Astrocyte of the cerebellum (primary cell): Measurements from ENCODE around the gene KLHDC9.
"Not testable (repeated sequence)": the region's sequence is repeated elsewhere in the genome, so short reads cannot be mapped to it uniquely, and the experiment has no call there.

Source experiments
- DNase-seq: peaks from one replicate; pipeline ENCODE4 v3.0.0-alpha.2; 2011; ENCODE audit warnings: low read depth
- H3K4me3 ChIP-seq: 2 replicates; pipeline ENCODE4 v1.5.1; 2011; ENCODE audit warnings: mild to moderate bottlenecking, low read depth, low read length, moderate library complexity
- CTCF ChIP-seq: IDR thresholded peaks from 2 replicates; pipeline ENCODE4 v1.5.1; 2012; ENCODE audit warnings: low read length, low read depth, moderate library complexity, mild to moderate bottlenecking; ENCODE audit errors: missing control alignments
- in situ Hi-C: cut with HindIII; loops from 2 replicates; pipeline ENCODE4 v1.10.0; 2017; ENCODE audit warnings: low sequenced_read_pairs

Gene KLHDC9

GRCh38 chr1:161059293-161059692 is 38.9 kb upstream of the KLHDC9 start:
- H3K4me3 ChIP-seq, result no peak overlapping the region
- in situ Hi-C loops, result no loop called here
- no peak for TF ChIP-seq CTCF
- DNase-seq, result no peak

- TF ChIP-seq CTCF, result no peak
- no peak overlapping the region for H3K4me3 ChIP-seq
- DNase-seq, result no peak
- in situ Hi-C loops, result no loop called here
These were observed 36.7 kb upstream of the KLHDC9 start for GRCh38 chr1:161061419-161061818.

GRCh38 chr1:161063936-161064335 is 34.2 kb upstream of the KLHDC9 start:
- DNase-seq, in situ Hi-C loops, H3K4me3 ChIP-seq: not testable (repeated sequence)

GRCh38 chr1:161065681-161066080 is 32.5 kb upstream of the KLHDC9 start:
- DNase-seq, H3K4me3 ChIP-seq, in situ Hi-C loops: not testable (repeated sequence)

- H3K4me3 ChIP-seq, result no peak overlapping the region
- DNase-seq, result no peak
- TF ChIP-seq CTCF, result no peak
- in situ Hi-C loops, result no loop called here
These were observed 31.5 kb upstream of the KLHDC9 start for GRCh38 chr1:161066694-161067093.

GRCh38 chr1:161068306-161069234 is 29.6 kb upstream of the KLHDC9 start:
- no peak for DNase-seq
- no peak for TF ChIP-seq CTCF
- in situ Hi-C loops, result no loop called here
- H3K4me3 ChIP-seq, result no peak overlapping the region

- DNase-seq, result no peak
- H3K4me3 ChIP-seq, result no peak overlapping the region
- no peak for TF ChIP-seq CTCF
- in situ Hi-C loops, result no loop called here
These were observed 28.9 kb upstream of the KLHDC9 start for GRCh38 chr1:161069241-161069640.
